Suprapubic skin (tissue), 4 donors: ENCODE measurements around the gene ZNF225.

Source experiments
- POLR2A ChIP-seq, 2 donors: fragments of 450-650 bp; IDR thresholded peaks; one replicate each; pipeline ENCODE4 v1.6.1; 2017; ENCODE audit warnings: antibody characterized with exemption in 2 of 2, mild to moderate bottlenecking in 2 of 2, moderate library complexity in 2 of 2
- POLR2AphosphoS5 ChIP-seq, 3 donors: sonication (generic); formaldehyde crosslinking; IDR thresholded peaks; one replicate each; pipeline ENCODE4 v1.6.1; 2017; ENCODE audit warnings: antibody characterized with exemption in 3 of 3

GRCh38 chr19:44107751-44108150, 5.4 kb upstream of the ZNF225 start:
- TF ChIP-seq POLR2A (IDR thresholded peaks at IDR 0.05), result no peak
- no peak for TF ChIP-seq POLR2AphosphoS5 (IDR thresholded peaks at IDR 0.05)
